Measurements from ENCODE around the gene GRIP2.

DNA sequence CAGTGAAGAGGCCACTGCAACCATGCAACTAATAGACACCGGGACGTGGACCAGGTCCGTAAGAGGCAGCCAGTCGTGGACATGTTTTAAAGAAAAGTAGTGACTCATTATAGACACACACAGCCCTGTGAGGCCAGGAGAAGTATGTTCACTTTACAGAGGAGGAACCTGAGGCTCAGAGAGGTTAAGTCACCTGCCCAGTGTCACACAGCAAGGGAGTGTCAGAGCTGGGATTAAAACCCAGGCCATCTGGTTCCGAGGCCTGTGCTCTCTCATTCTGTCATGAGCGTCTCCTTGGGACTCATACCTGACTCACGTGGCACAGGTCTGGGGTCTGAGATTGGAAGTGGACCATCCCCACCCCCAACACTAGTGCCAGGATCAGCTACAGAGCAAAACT is 28.1 kb upstream of the GRIP2 start:
- TF ChIP-seq CTCF (IDR thresholded peaks at IDR 0.05): no peak
- no peak for TF ChIP-seq EZH2 (IDR thresholded peaks at IDR 0.05)
